Parathyroid adenoma (tissue), 2 donors: ENCODE measurements around the gene TDRD9.

Experiments used
- H2AFZ ChIP-seq: fragments of 300-600 bp; sonication (generic); one replicate; pipeline ENCODE4 v1.7.0; 2017; ENCODE audit warnings: antibody characterized with exemption, mild to moderate bottlenecking
- H3K27ac ChIP-seq: fragments of 300-600 bp; sonication (generic); one replicate; pipeline ENCODE4 v1.7.0; 2017
- H3K27me3 ChIP-seq: fragments of 300-600 bp; sonication (generic); one replicate; pipeline ENCODE4 v1.7.0; 2017; ENCODE audit warnings: low read length; ENCODE audit not compliant: control insufficient read depth, insufficient read depth
- H3K36me3 ChIP-seq: fragments of 300-600 bp; sonication (generic); one replicate; pipeline ENCODE4 v1.7.0; 2017; ENCODE audit warnings: low read length; ENCODE audit not compliant: control insufficient read depth, insufficient read depth
- H3K4me1 ChIP-seq: fragments of 300-600 bp; sonication (generic); one replicate; pipeline ENCODE4 v1.7.0; 2017; ENCODE audit warnings: control low read depth
- H3K4me2 ChIP-seq: fragments of 300-600 bp; sonication (generic); one replicate; pipeline ENCODE4 v1.7.0; 2017; ENCODE audit warnings: low read length
- H3K4me3 ChIP-seq: fragments of 300-600 bp; sonication (generic); one replicate; pipeline ENCODE4 v1.7.0; 2017; ENCODE audit warnings: low read depth, low read length
- H3K79me2 ChIP-seq: fragments of 300-600 bp; sonication (generic); one replicate; pipeline ENCODE4 v1.7.0; 2017; ENCODE audit warnings: control low read depth
- H3K9ac ChIP-seq: fragments of 300-600 bp; sonication (generic); one replicate; pipeline ENCODE4 v1.7.0; 2017; ENCODE audit warnings: mild to moderate bottlenecking
- H3K9me3 ChIP-seq: fragments of 300-600 bp; sonication (generic); one replicate; pipeline ENCODE4 v1.7.0; 2017; ENCODE audit warnings: low read length; ENCODE audit not compliant: control insufficient read depth
- TF ChIP-seq, protein P1 (sequence below): fragments of 300-600 bp; sonication (generic); IDR thresholded peaks from one replicate; pipeline ENCODE4 v1.7.0; 2017; ENCODE audit warnings: antibody characterized with exemption, mild to moderate bottlenecking
- donor health status: primary hyperparathyroidism.

The TDRD9 gene

DNA sequence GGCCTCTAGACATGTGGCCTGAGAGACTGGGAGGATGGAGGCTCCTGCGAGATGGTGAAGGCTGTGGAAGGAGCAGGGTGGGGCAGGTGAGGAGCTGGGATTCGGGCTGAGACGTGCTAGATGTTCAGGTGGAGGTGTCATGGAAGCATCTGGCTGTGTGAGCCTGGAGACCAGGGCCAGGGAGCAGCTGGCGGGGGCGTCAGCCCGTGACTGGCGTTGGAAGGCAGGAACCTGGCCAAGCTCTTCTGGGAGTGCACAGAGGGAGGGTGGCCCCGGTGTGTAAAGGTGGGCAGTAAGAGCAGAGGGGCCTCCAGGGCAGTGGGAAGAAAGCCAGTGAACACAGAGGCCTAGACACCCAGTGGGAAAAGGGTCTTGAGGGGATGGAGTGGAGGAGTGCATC is 69.1 kb downstream of the TDRD9 start:
- TF ChIP-seq, protein P1, sequence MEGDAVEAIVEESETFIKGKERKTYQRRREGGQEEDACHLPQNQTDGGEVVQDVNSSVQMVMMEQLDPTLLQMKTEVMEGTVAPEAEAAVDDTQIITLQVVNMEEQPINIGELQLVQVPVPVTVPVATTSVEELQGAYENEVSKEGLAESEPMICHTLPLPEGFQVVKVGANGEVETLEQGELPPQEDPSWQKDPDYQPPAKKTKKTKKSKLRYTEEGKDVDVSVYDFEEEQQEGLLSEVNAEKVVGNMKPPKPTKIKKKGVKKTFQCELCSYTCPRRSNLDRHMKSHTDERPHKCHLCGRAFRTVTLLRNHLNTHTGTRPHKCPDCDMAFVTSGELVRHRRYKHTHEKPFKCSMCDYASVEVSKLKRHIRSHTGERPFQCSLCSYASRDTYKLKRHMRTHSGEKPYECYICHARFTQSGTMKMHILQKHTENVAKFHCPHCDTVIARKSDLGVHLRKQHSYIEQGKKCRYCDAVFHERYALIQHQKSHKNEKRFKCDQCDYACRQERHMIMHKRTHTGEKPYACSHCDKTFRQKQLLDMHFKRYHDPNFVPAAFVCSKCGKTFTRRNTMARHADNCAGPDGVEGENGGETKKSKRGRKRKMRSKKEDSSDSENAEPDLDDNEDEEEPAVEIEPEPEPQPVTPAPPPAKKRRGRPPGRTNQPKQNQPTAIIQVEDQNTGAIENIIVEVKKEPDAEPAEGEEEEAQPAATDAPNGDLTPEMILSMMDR = no peak
- no peak overlapping the region for H2AFZ ChIP-seq
- H3K36me3 ChIP-seq = no peaks in the 10 kb centered on the region
- peaks cover under 1% of the 10 kb centered on the region for H3K4me1 ChIP-seq
- no peaks in the 10 kb centered on the region for H3K27me3 ChIP-seq
- no peak overlapping the region for H3K4me2 ChIP-seq
- no peaks in the 10 kb centered on the region for H3K79me2 ChIP-seq
- H3K9me3 ChIP-seq = no peaks in the 10 kb centered on the region
- H3K27ac ChIP-seq = no peak overlapping the region
- H3K4me3 ChIP-seq = no peak overlapping the region
- H3K9ac ChIP-seq = no peak overlapping the region

DNA sequence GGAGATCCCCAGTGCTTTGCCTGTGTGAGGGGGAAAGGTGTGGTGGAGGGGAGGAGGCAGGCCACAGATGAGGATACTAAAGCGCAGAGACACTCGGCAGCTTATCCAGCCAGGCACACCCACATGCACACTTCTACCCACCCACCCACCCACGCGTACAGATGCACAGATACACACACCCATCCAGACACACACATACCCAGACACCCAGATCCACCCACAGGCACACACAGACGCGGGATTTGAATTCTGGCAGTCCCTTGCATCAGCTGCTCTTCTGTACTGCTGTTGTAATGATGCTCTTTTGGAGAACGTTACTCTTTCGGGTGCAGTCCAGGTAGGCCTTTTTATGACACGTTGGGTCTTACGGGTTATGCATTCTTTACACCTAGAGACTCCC is 69.8 kb downstream of the TDRD9 start:
- Histone ChIP-seq H3K79me2 (no peaks in the 10 kb centered on the region), H3K4me1 (peaks cover 7% of the 10 kb centered on the region), H2AFZ (no peak overlapping the region), H3K9me3 (no peaks in the 10 kb centered on the region), H3K9ac (no peak overlapping the region), H3K4me2 (no peak overlapping the region), H3K27ac (no peak overlapping the region), H3K4me3 (no peak overlapping the region), H3K27me3 (no peaks in the 10 kb centered on the region), H3K36me3 (no peaks in the 10 kb centered on the region)
- TF ChIP-seq, protein P1 = no peak

GRCh38 chr14:103999795-104000440 is 71.7 kb downstream of the TDRD9 start:
- no peak overlapping the region for H3K27ac ChIP-seq
- H3K9ac ChIP-seq = no peak overlapping the region
- H3K79me2 ChIP-seq = no peaks in the 10 kb centered on the region
- no peak overlapping the region for H2AFZ ChIP-seq
- H3K4me1 ChIP-seq = peaks cover 13% of the 10 kb centered on the region
- H3K36me3 ChIP-seq = no peaks in the 10 kb centered on the region
- H3K27me3 ChIP-seq = no peaks in the 10 kb centered on the region
- no peak overlapping the region for H3K4me2 ChIP-seq
- H3K4me3 ChIP-seq = no peak overlapping the region
- no peaks in the 10 kb centered on the region for H3K9me3 ChIP-seq
- TF ChIP-seq, protein P1 = no peak

DNA sequence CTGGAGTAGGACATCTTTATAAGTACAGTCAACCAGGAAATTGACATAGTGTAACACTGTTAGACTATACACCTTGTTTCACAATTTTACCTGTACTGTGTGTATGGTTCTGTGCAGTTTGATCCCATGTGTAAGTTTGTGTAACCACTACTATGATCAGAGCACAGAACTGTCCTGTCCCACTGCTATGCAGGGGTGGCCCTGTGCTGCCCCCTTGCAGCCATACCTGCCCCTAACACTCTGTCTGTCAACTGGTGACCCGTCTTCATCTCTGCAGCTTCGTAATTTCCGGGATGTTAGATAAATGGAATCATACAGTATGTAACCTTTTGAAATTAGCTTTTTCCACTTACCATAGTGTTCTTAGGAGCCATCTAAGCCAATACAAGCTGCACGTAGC is 72.7 kb downstream of the TDRD9 start:
- Histone ChIP-seq H3K27ac (no peak overlapping the region), H3K9me3 (no peaks in the 10 kb centered on the region), H3K9ac (no peak overlapping the region), H2AFZ (no peak overlapping the region), H3K27me3 (no peaks in the 10 kb centered on the region), H3K4me3 (no peak overlapping the region), H3K79me2 (no peaks in the 10 kb centered on the region), H3K4me1 (peaks cover 13% of the 10 kb centered on the region), H3K4me2 (no peak overlapping the region), H3K36me3 (no peaks in the 10 kb centered on the region)
- TF ChIP-seq, protein P1 = no peak

DNA sequence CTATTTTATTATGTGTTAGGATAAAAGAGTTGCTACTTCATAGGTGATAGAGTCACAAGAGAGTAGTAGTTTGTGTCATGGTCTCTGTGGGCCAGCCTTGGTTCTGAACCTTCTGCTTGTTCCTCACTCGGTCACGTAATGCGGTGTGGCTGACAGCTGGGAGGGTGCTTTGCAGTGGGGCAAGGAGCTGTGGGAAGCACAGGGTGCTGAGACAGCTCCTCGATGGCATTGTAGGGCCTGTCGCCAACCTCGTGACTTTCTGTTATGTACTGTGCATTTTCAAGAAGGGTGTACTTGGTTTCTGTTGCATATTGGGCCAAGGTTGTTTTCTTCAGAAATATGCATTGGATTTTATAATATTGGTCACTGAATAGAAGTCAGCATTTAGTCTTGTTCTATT is 75.4 kb downstream of the TDRD9 start:
- H3K9ac ChIP-seq = no peak overlapping the region
- TF ChIP-seq, protein P1 = no peak
- H3K4me1 ChIP-seq = peaks cover 13% of the 10 kb centered on the region

More for the DNA sequence above, 75.4 kb downstream of the TDRD9 start:
- H3K9me3 ChIP-seq = no peaks in the 10 kb centered on the region
- H3K4me2 ChIP-seq = no peak overlapping the region
- H3K27me3 ChIP-seq = no peaks in the 10 kb centered on the region
- peak overlapping the region; percentile 85 for H2AFZ ChIP-seq
- no peaks in the 10 kb centered on the region for H3K79me2 ChIP-seq
- H3K36me3 ChIP-seq = no peaks in the 10 kb centered on the region
- no peak overlapping the region for H3K4me3 ChIP-seq
- H3K27ac ChIP-seq = peak overlapping the region; percentile 70
